HepG2 (cell line): Measurements from ENCODE around the gene RPS25. TPM values are rescaled to one million over a fixed set of nuclear protein-coding genes. Genes with fewer than 3 reads are reported as not detected.

Source experiments
- ARNT ChIP-seq: fragments of 450-650 bp; IDR thresholded peaks from 2 replicates; pipeline ENCODE4 v1.6.1; 2017
- FOXK2 ChIP-seq: fragments of 450-650 bp; IDR thresholded peaks from 2 replicates; pipeline ENCODE4 v1.6.1; 2016
- GABPA ChIP-seq, 2 experiments: IDR thresholded peaks; 2 replicates each; pipeline ENCODE4 v1.6.1; 2011 to 2016; ENCODE audit warnings: low read depth in 2 of 2, low read length in 1 of 2, missing biosample characterization in 1 of 2, missing genetic modification characterization in 1 of 2
- KLF12 ChIP-seq: sonication (generic); formaldehyde crosslinking; IDR thresholded peaks from 2 replicates; pipeline ENCODE4 v1.4.0; 2020; ENCODE audit warnings: missing genetic modification reagents, borderline replicate concordance
- ZIK1 ChIP-seq: sonication (generic); formaldehyde crosslinking; IDR thresholded peaks from 2 replicates; pipeline ENCODE4 v1.5.0; 2020; ENCODE audit warnings: mild to moderate bottlenecking, low read depth, missing genetic modification reagents, borderline replicate concordance
- ZNF331 ChIP-seq: sonication (generic); formaldehyde crosslinking; IDR thresholded peaks from 2 replicates; pipeline ENCODE4 v1.4.0; 2020; ENCODE audit warnings: missing genetic modification reagents
- ZNF790 ChIP-seq: sonication (generic); formaldehyde crosslinking; IDR thresholded peaks from 2 replicates; pipeline ENCODE4 v1.8.0; 2022; ENCODE audit warnings: missing genetic modification reagents, mild to moderate bottlenecking, borderline replicate concordance
- polyA plus RNA-seq, 8 experiments: library from polyadenylated mRNA; depleted of rRNA in 3 of 8; stranded (reverse) in 7 of 8; unstranded in 1 of 8; fragments of >200 nt; fragmentation: Illumina TruSeq in 4 of 8; extraction: Trizol in 4 of 8; gene quantifications; 2 replicates each; pipeline versions ENCODE4 v1.2.1 to v1.2.3, GENCODE V29; 2011 to 2016; ENCODE audit warnings: low read depth in 4 of 8, missing spikeins in 1 of 8, mixed read lengths in 1 of 8; ENCODE audit not compliant: insufficient read depth in 1 of 8
- total RNA-seq, 5 experiments: library from RNA; depleted of rRNA; stranded (reverse); fragments of >200 nt; fragmentation: Illumina TruSeq; extraction: Trizol; gene quantifications; 2 replicates each; pipeline ENCODE4 v1.2.3, GENCODE V29; 2016; ENCODE audit warnings: low read depth in 1 of 5
- TF ChIP-seq, protein P1 (sequence below), 2 experiments: sonication (generic) in 1 of 2; formaldehyde crosslinking in 1 of 2; IDR thresholded peaks; 2 replicates each; pipeline versions ENCODE4 v1.6.1 to v1.9.0; 2014 to 2022; ENCODE audit warnings: antibody characterized with exemption in 1 of 2, borderline replicate concordance in 1 of 2, inconsistent platforms in 1 of 2, low read depth in 1 of 2, missing genetic modification reagents in 1 of 2
- TF ChIP-seq, protein P2 (sequence below): IDR thresholded peaks from 2 replicates; pipeline ENCODE4 v1.6.1; 2016; ENCODE audit warnings: low read depth, control low read depth
- TF ChIP-seq, protein P3 (sequence below): sonication (generic); formaldehyde crosslinking; conservative IDR thresholded peaks from 2 replicates; pipeline ENCODE4 v1.8.0; 2022; ENCODE audit warnings: low read depth, missing genetic modification reagents
- TF ChIP-seq, protein P4 (sequence below): sonication (generic); formaldehyde crosslinking; IDR thresholded peaks from 2 replicates; pipeline ENCODE4 v1.8.0; 2022; ENCODE audit warnings: missing genetic modification reagents, mild to moderate bottlenecking, borderline replicate concordance
- TF ChIP-seq, protein P5 (sequence below): IDR thresholded peaks from 2 replicates; pipeline ENCODE4 v1.6.1; 2016; ENCODE audit warnings: missing compliant biosample characterization, missing genetic modification reagents, borderline replicate concordance

Gene RPS25
- total and polyA plus RNA-seq, 2 of the 13 experiments (the other 11 are each of a cell fraction or from before 2014, with no cell fraction given), result 839 to 1,415 TPM

DNA sequence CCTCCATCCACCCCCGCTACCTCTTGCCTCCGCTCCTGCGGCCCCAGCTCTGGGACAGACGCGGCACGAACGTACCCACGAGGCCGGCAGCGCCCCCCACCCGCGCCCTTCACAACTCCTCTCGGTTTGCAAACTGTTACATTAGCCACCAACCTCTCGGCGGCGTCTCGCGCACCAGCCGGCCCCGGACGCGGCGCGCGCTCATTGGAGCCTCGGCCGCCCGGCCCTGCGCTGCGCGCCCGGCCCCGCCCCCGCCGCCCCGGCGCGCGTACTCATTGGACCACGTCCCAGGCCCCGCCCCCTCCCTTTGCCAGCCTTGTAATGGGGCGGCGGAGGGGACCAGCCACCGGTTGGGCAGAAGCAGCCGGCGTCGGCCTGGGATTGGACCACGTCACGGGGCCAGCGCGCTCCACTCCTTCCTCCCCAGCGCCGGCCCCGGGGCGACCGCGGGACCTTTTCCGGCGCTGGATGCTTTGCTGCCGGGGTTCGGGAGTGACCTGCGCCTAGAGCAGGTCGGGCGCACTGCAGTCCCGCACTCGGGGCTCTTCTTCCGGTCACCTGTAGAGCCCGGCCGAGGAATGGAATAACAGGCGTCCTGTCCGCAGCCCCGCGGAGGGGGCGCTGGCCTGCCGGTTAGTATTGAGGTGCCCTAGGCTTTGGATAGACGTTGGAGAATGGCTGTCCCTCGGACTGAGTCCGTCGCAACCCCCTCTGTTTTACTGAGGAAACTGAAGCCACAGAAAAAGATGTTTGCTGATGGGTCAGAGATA, 39.0 kb upstream of the RPS25 start, which contains the start of gene HYOU1 (continued):
- TF ChIP-seq, protein P1, sequence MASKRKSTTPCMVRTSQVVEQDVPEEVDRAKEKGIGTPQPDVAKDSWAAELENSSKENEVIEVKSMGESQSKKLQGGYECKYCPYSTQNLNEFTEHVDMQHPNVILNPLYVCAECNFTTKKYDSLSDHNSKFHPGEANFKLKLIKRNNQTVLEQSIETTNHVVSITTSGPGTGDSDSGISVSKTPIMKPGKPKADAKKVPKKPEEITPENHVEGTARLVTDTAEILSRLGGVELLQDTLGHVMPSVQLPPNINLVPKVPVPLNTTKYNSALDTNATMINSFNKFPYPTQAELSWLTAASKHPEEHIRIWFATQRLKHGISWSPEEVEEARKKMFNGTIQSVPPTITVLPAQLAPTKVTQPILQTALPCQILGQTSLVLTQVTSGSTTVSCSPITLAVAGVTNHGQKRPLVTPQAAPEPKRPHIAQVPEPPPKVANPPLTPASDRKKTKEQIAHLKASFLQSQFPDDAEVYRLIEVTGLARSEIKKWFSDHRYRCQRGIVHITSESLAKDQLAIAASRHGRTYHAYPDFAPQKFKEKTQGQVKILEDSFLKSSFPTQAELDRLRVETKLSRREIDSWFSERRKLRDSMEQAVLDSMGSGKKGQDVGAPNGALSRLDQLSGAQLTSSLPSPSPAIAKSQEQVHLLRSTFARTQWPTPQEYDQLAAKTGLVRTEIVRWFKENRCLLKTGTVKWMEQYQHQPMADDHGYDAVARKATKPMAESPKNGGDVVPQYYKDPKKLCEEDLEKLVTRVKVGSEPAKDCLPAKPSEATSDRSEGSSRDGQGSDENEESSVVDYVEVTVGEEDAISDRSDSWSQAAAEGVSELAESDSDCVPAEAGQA (IDR thresholded peaks at IDR 0.05; ENCODE audit: low read depth), result no peak
- TF ChIP-seq, protein P1 (CRISPR knock-in tag; IDR thresholded peaks at IDR 0.05; ENCODE audit: borderline replicate concordance), result no peak
- TF ChIP-seq, protein P2, sequence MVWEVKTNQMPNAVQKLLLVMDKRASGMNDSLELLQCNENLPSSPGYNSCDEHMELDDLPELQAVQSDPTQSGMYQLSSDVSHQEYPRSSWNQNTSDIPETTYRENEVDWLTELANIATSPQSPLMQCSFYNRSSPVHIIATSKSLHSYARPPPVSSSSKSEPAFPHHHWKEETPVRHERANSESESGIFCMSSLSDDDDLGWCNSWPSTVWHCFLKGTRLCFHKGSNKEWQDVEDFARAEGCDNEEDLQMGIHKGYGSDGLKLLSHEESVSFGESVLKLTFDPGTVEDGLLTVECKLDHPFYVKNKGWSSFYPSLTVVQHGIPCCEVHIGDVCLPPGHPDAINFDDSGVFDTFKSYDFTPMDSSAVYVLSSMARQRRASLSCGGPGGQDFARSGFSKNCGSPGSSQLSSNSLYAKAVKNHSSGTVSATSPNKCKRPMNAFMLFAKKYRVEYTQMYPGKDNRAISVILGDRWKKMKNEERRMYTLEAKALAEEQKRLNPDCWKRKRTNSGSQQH, result 0 out of 2 replicates have a peak, but pooled peaks have one; percentile 45
- TF ChIP-seq, protein P3, sequence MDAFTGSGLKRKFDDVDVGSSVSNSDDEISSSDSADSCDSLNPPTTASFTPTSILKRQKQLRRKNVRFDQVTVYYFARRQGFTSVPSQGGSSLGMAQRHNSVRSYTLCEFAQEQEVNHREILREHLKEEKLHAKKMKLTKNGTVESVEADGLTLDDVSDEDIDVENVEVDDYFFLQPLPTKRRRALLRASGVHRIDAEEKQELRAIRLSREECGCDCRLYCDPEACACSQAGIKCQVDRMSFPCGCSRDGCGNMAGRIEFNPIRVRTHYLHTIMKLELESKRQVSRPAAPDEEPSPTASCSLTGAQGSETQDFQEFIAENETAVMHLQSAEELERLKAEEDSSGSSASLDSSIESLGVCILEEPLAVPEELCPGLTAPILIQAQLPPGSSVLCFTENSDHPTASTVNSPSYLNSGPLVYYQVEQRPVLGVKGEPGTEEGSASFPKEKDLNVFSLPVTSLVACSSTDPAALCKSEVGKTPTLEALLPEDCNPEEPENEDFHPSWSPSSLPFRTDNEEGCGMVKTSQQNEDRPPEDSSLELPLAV, result no peak
- 0 out of 2 replicates have a peak, but pooled peaks have one; percentile 39 for TF ChIP-seq ZNF790 (CRISPR knock-in tag)
- TF ChIP-seq, protein P4, sequence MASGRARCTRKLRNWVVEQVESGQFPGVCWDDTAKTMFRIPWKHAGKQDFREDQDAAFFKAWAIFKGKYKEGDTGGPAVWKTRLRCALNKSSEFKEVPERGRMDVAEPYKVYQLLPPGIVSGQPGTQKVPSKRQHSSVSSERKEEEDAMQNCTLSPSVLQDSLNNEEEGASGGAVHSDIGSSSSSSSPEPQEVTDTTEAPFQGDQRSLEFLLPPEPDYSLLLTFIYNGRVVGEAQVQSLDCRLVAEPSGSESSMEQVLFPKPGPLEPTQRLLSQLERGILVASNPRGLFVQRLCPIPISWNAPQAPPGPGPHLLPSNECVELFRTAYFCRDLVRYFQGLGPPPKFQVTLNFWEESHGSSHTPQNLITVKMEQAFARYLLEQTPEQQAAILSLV (CRISPR knock-in tag), result 0 out of 2 replicates have a peak, but pooled peaks have one; percentile 18
- peak; percentile 56 for TF ChIP-seq GABPA (IDR thresholded peaks at IDR 0.05; ENCODE audit: low read depth, low read length)
- TF ChIP-seq GABPA (CRISPR knock-in tag; IDR thresholded peaks at IDR 0.05; ENCODE audit: low read depth), result peak; percentile 85
- TF ChIP-seq ARNT, result no peak
- TF ChIP-seq FOXK2, result peak; percentile 35; the same call in 1 of the 2 replicates
- TF ChIP-seq ZNF331 (CRISPR knock-in tag), result 0 out of 2 replicates have a peak, but pooled peaks have one; percentile 37
- no peak for TF ChIP-seq ZIK1 (CRISPR knock-in tag)
- no peak for TF ChIP-seq KLF12 (CRISPR knock-in tag)
- TF ChIP-seq, protein P5, sequence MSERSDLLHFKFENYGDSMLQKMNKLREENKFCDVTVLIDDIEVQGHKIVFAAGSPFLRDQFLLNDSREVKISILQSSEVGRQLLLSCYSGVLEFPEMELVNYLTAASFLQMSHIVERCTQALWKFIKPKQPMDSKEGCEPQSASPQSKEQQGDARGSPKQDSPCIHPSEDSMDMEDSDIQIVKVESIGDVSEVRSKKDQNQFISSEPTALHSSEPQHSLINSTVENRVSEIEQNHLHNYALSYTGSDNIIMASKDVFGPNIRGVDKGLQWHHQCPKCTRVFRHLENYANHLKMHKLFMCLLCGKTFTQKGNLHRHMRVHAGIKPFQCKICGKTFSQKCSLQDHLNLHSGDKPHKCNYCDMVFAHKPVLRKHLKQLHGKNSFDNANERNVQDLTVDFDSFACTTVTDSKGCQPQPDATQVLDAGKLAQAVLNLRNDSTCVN (CRISPR knock-in tag), result peak; percentile 83
